Spleen (tissue), 11 donors: Measurements from ENCODE around the gene KCNC1. TPM values are rescaled to one million over a fixed set of nuclear protein-coding genes. Genes with fewer than 3 reads are reported as not detected.
A peak's percentile ranks its signal among the peaks of the same experiment; 100 is the strongest.

Experiments
- DNase-seq: peaks from one replicate; pipeline ENCODE4 v3.0.0-alpha.2; 2020
- H3K27ac ChIP-seq, 8 donors: fragments of 200-600 bp; sonication (generic) in 7 of 8; 1 replicate in 4 of 8; 2 replicates in 4 of 8; pipeline versions ENCODE4 v1.5.0 to v1.8.0; 2016 to 2021; ENCODE audit warnings: inconsistent platforms in 4 of 8, mild to moderate bottlenecking in 4 of 8, moderate library complexity in 1 of 8
- H3K27me3 ChIP-seq, 7 donors: fragments of 200-600 bp; sonication (generic) in 6 of 7; replicated peaks in 1 of 7; 1 replicate in 4 of 7; 2 replicates in 3 of 7; pipeline versions ENCODE4 v1.5.0 to v1.8.0; 2016 to 2021; ENCODE audit warnings: inconsistent platforms in 3 of 7, mild to moderate bottlenecking in 1 of 7
- H3K36me3 ChIP-seq, 6 donors: fragments of 200-600 bp; sonication (generic) in 5 of 6; 1 replicate in 4 of 6; 2 replicates in 2 of 6; pipeline versions ENCODE4 v1.5.0 to v1.8.0; 2016 to 2021; ENCODE audit warnings: inconsistent platforms in 2 of 6
- H3K4me1 ChIP-seq, 6 donors: fragments of 200-600 bp; sonication (generic) in 5 of 6; 1 replicate in 3 of 6; 2 replicates in 3 of 6; pipeline versions ENCODE4 v1.5.0 to v1.8.0; 2016 to 2021; ENCODE audit warnings: inconsistent platforms in 3 of 6
- H3K4me3 ChIP-seq, 8 donors: fragments of 200-600 bp; sonication (generic) in 7 of 8; 1 replicate in 4 of 8; 2 replicates in 4 of 8; pipeline versions ENCODE4 v1.5.0 to v1.8.0; 2016 to 2021; ENCODE audit warnings: inconsistent platforms in 4 of 8, mild to moderate bottlenecking in 4 of 8, moderate library complexity in 2 of 8
- H3K9me3 ChIP-seq, 8 donors: fragments of 200-600 bp; sonication (generic) in 7 of 8; 1 replicate in 4 of 8; 2 replicates in 4 of 8; pipeline versions ENCODE4 v1.5.0 to v1.8.0; 2016 to 2021; ENCODE audit warnings: inconsistent platforms in 4 of 8
- POLR2A ChIP-seq, 3 donors: fragments of 450-650 bp; IDR thresholded peaks; one replicate each; pipeline ENCODE4 v1.5.1; 2017; ENCODE audit warnings: antibody characterized with exemption in 3 of 3, mild to moderate bottlenecking in 1 of 3
- POLR2AphosphoS5 ChIP-seq, 3 donors: sonication (generic); formaldehyde crosslinking; IDR thresholded peaks; one replicate each; pipeline ENCODE4 v1.5.1; 2017; ENCODE audit warnings: antibody characterized with exemption in 3 of 3
- WGBS, 5 donors: extraction: QIAGEN DNeasy Blood & Tissue Kit in 3 of 5; methylation state at CpG; one replicate each; pipeline versions ENCODE4 v1.1.5 to v1.1.7; 2013 to 2018; 5-methylcytosine and 5-hydroxymethylcytosine counted together
- intact Hi-C: fragments of 100-400 bp; cut with DNase I; formaldehyde crosslinking; loops from one replicate; pipeline ENCODE4 v1.15.0; 2023; ENCODE audit warnings: low total_unique reads
- polyA plus RNA-seq, 3 donors: library from polyadenylated mRNA; stranded (reverse); fragments of 200-250 nt; gene quantifications; one replicate each; pipeline ENCODE4 v1.2.1, GENCODE V29; 2013
- total RNA-seq, 7 donors: library from RNA; depleted of rRNA in 3 of 7; stranded (reverse); fragments of >200 nt in 3 of 7; fragmentation: NEBNext Ultra II Directional in 4 of 7; extraction: Animal tissue kit (Norgen Biotek cat#: 25700) in 4 of 7; gene quantifications; one replicate each; pipeline versions ENCODE4 v1.1.0 to v1.2.1, GENCODE V29; 2016 to 2021
- TF ChIP-seq, protein P1 (sequence below), 11 experiments: fragments of 200-600 bp in 7 of 11; fragments of 450-650 bp in 4 of 11; sonication (generic) in 4 of 11; IDR thresholded peaks in 8 of 11; conservative IDR thresholded peaks in 3 of 11; 1 replicate in 7 of 11; 2 replicates in 4 of 11; pipeline versions ENCODE4 v1.4.0 to v1.8.0; 2016 to 2021; ENCODE audit warnings: antibody characterized with exemption in 11 of 11, inconsistent platforms in 4 of 11, mild to moderate bottlenecking in 1 of 11
- donor health status: healthy with polysubstance abuse.
- donor health status: DM: no; HTN: no; CAD: no; lungs with moderate emphysema.
- donor health status: DM: no; HTN: no; CAD: no.
- donor health status: Bipolar disorder and iron deficiency.
- donor health status: healthy.
- donor health status: DM: no; HTN: no; CAD: no.
- donor health status: DM: yes; HTN: yes; CAD: no.

KCNC1 gene
- total and polyA plus RNA-seq, 10 donors, result not detected

DNA sequence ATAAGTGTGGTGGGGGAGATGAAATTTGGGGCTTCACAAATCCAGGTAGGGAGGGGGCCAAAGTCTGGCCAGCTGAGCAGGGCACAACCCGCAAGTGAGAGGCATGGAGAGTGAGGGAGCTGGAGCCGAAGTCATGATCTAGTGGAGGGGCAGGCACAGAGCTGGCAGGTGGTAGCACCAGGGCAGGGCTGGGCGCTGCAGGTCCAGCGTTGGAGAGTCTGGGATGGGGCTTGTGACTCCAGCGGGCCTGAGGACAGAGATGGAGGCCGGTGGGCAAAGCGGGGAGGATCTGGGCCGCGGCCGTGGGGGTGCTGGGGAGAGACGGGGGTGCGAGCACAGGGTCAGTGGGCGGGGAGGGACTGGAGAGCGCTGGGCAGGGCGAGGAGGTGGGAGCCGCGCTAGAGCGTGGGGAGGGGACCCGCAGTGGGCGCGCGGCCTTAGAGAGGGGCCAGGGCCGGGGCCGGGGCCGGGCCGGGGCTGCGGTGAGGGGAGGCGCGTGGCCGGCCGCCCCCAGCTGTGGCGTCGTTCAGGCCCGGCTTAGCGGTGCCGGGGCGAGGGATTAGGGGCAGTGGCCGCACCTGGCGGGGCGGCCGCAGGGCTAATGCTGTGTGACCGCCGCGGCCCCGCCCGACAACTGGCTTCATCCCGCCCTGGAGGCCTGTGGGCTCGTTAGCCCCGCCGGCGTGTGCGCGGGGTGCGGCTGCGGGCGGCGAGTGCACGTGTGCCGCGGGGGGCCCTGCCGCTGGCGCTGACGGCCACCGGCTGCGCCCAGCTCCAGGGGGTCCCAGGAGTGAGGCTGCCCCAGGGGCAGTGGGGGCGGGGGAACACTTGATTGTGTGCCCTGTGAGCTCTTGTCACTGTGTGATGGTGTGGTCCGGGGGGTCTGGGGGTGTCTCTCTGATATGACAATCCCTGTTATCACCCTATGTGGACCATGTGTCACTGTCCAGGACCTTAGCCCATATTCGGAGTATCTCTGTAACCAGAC lies 38.8 kb upstream of the KCNC1 start:
- no peak for TF ChIP-seq POLR2A (IDR thresholded peaks at IDR 0.05)
- TF ChIP-seq, protein P1, sequence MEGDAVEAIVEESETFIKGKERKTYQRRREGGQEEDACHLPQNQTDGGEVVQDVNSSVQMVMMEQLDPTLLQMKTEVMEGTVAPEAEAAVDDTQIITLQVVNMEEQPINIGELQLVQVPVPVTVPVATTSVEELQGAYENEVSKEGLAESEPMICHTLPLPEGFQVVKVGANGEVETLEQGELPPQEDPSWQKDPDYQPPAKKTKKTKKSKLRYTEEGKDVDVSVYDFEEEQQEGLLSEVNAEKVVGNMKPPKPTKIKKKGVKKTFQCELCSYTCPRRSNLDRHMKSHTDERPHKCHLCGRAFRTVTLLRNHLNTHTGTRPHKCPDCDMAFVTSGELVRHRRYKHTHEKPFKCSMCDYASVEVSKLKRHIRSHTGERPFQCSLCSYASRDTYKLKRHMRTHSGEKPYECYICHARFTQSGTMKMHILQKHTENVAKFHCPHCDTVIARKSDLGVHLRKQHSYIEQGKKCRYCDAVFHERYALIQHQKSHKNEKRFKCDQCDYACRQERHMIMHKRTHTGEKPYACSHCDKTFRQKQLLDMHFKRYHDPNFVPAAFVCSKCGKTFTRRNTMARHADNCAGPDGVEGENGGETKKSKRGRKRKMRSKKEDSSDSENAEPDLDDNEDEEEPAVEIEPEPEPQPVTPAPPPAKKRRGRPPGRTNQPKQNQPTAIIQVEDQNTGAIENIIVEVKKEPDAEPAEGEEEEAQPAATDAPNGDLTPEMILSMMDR (IDR thresholded peaks at IDR 0.05 in 8 of 11, conservative IDR thresholded peaks at IDR 0.05 in 3 of 11), result peak in 1 of 11 experiments; percentile 12
- H3K27ac ChIP-seq, result no peak overlapping the region
- no peak for DNase-seq
- no peaks in the 10 kb centered on the region for H3K9me3 ChIP-seq
- peaks cover 5 to 70% (median 27%) of the 10 kb centered on the region in 7 donors for H3K27me3 ChIP-seq
- intact Hi-C loops, result no loop called here
- no peaks in the 10 kb centered on the region for H3K36me3 ChIP-seq
- WGBS, 5 donors, result 7 to 15% (median 11%) methylated on average over 16 to 68 of the region's 68 CpGs
- no peaks in the 10 kb centered on the region for H3K4me1 ChIP-seq
- H3K4me3 ChIP-seq, result peak overlapping the region in 1 of 8 donors; percentile 15

DNA sequence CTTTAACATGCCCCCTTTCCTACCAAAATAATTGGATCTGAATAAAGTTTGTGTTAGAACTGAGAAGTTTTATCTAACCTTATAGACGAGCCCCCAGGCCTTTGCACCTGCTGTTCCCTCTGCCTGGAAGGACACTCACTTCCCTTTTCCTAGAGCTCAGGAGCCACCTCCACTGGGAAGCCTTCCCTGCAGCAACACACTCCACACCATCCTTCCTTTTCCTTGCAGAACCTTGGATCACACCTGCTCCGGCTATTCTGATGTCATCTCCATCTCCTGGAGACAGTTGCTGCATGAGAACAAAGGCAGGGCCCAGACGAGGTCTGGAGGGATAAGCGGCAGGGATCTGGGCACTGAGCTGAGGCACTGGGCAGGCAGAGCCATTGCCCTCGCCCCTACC lies 37.8 kb upstream of the KCNC1 start:
- Histone ChIP-seq H3K4me3 (no peak overlapping the region), H3K4me1 (no peaks in the 10 kb centered on the region), H3K9me3 (no peaks in the 10 kb centered on the region), H3K36me3 (no peaks in the 10 kb centered on the region), H3K27me3 (peaks cover 5 to 61% (median 27%) of the 10 kb centered on the region in 7 donors), H3K27ac (no peak overlapping the region)
- no peak for DNase-seq
- TF ChIP-seq, protein P1 (IDR thresholded peaks at IDR 0.05 in 8 of 11, conservative IDR thresholded peaks at IDR 0.05 in 3 of 11), result no peak
- no peak for TF ChIP-seq POLR2AphosphoS5 (IDR thresholded peaks at IDR 0.05)
- TF ChIP-seq POLR2A (IDR thresholded peaks at IDR 0.05), result no peak
- intact Hi-C loops, result no loop called here
- WGBS, 5 donors, result 72 to 80% (median 74%) methylated on average over 5 of the region's 5 CpGs

DNA sequence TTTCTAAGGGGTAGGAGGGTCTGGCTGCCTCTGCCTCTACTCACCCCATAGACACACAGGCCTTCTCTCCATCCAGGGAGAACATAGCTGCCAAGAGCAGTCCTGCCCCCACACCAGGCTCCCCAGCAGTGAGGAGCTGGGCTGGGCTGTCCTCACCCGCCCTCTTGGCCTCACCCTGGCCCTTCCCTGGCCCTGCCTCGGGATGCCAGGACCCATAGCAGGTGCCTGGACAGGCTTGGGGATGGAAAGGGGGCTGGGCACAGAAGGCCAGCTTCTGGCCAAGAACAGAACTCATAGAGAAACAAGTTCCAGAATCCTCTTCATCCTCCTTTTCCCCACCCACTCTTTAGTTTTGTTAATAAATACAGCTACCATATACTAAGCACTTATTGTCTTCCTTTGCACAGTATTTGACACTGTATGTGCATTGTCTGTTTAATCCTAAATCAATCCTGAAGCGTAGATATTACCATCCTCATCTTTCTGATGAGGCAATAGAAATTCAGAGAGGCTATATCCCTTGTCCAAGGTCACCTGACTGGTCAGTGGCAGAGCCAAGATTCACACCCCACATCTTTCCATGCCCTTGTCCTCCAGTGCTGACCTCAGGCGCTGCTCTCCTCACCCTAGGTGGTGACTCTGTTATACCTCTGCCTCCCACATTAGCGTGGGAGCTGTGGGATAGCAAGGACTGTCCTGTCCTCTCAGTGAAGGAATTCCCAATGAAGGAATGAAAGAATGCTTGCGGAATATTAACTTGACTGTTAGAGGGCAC lies 37.2 kb upstream of the KCNC1 start:
- intact Hi-C loops, result no loop called here
- no peak for DNase-seq
- H3K36me3 ChIP-seq, result no peaks in the 10 kb centered on the region
- 46 to 60% (median 54%) methylated on average over 6 of the region's 6 CpGs for WGBS, 5 donors
- H3K4me3 ChIP-seq, result no peak overlapping the region
- no peak overlapping the region for H3K27ac ChIP-seq
- TF ChIP-seq POLR2AphosphoS5 (IDR thresholded peaks at IDR 0.05) (no peak), POLR2A (IDR thresholded peaks at IDR 0.05) (no peak)
- TF ChIP-seq, protein P1 (IDR thresholded peaks at IDR 0.05 in 8 of 11, conservative IDR thresholded peaks at IDR 0.05 in 3 of 11), result no peak
- H3K9me3 ChIP-seq, result no peaks in the 10 kb centered on the region
- peaks cover 5 to 55% (median 27%) of the 10 kb centered on the region in 7 donors for H3K27me3 ChIP-seq
- no peaks in the 10 kb centered on the region for H3K4me1 ChIP-seq
